GM18520 (cell line): ENCODE measurements around the gene CDIPT.

Experiments used
- ATAC-seq: cut with Tn5 transposase; IDR thresholded peaks from one replicate; pipeline ENCODE4 v1.9.1; 2021; ENCODE audit not compliant: unreplicated experiment

Gene CDIPT

GRCh38 chr16:29860218-29860617, 2.8 kb downstream of the CDIPT start:
- ATAC-seq = no peak

- ATAC-seq = no peak
Observed at GRCh38 chr16:29858974-29859373, 4.1 kb downstream of the CDIPT start.

- no peak for ATAC-seq
Observed at GRCh38 chr16:29858149-29858849, 4.7 kb downstream of the CDIPT start.

- no peak for ATAC-seq
Observed at GRCh38 chr16:29857133-29857760, 5.8 kb downstream of the CDIPT start.

- ATAC-seq = no peak
Observed at GRCh38 chr16:29854520-29855100, 8.4 kb downstream of the CDIPT start.

GRCh38 chr16:29852654-29853053, 10.4 kb downstream of the CDIPT start:
- no peak for ATAC-seq

GRCh38 chr16:29850998-29851397, 12.0 kb downstream of the CDIPT start:
- ATAC-seq = no peak

GRCh38 chr16:29849505-29849904, 13.5 kb downstream of the CDIPT start:
- ATAC-seq = no peak

- ATAC-seq = no peak
Observed at GRCh38 chr16:29848420-29849297, 14.4 kb downstream of the CDIPT start.

- ATAC-seq = no peak
Observed at GRCh38 chr16:29845656-29846055, 17.4 kb downstream of the CDIPT start.

- ATAC-seq = no peak
Observed at GRCh38 chr16:29844575-29845331, 18.3 kb downstream of the CDIPT start.

GRCh38 chr16:29843931-29844330, 19.1 kb downstream of the CDIPT start:
- ATAC-seq = no peak

- ATAC-seq = no peak
Observed at GRCh38 chr16:29842732-29843346, 20.2 kb downstream of the CDIPT start.

GRCh38 chr16:29841631-29842030, 21.4 kb downstream of the CDIPT start:
- ATAC-seq = no peak

GRCh38 chr16:29840240-29840639, 22.8 kb downstream of the CDIPT start:
- no peak for ATAC-seq

GRCh38 chr16:29839822-29840221, 23.2 kb downstream of the CDIPT start:
- no peak for ATAC-seq

- no peak for ATAC-seq
Observed at GRCh38 chr16:29837841-29838240, 25.2 kb downstream of the CDIPT start.

- no peak for ATAC-seq
Observed at GRCh38 chr16:29836623-29837022, 26.4 kb downstream of the CDIPT start.

- no peak for ATAC-seq
Observed at GRCh38 chr16:29835926-29836325, 27.1 kb downstream of the CDIPT start.

GRCh38 chr16:29834079-29834478, 28.9 kb downstream of the CDIPT start:
- no peak for ATAC-seq
